H1 (cell line): ENCODE measurements around the gene CCDC12. TPM values are rescaled to one million over a fixed set of nuclear protein-coding genes. Genes with fewer than 3 reads are reported as not detected.

Experiments used
- CTCF ChIA-PET: fragments of 300-600 bp; sonication (Branson Sonifier 250); formaldehyde crosslinking; loops from one replicate; lab custom pipeline; 2021; ENCODE audit not compliant: partially characterized antibody; lab: Charles Lee
- POLR2A ChIA-PET: fragments of 300-600 bp; sonication (Branson Sonifier 250); formaldehyde crosslinking; loops from one replicate; lab custom pipeline; 2021; ENCODE audit warnings: inconsistent platforms; ENCODE audit not compliant: partially characterized antibody; lab: Charles Lee
- DNase-seq, 2 experiments: peaks; one replicate each; pipeline versions ENCODE4 v3.0.0 to v3.0.0-alpha.2; 2010 to 2022; ENCODE audit warnings: low spot score in 2 of 2, low read depth in 1 of 2, mixed read lengths in 1 of 2
- FAIRE-seq: peaks from 2 replicates; lab custom pipeline; 2011; peaks lifted over from hg19 to GRCh38; lab: Jason Lieb, UNC
- H2AFZ ChIP-seq: 2 replicates; pipeline ENCODE4 v1.8.1; 2012; ENCODE audit warnings: low read length, inconsistent platforms
- H2AK5ac ChIP-seq: 2 replicates; pipeline ENCODE4 v1.6.1; 2013; ENCODE audit warnings: low read depth, low read length
- H2BK120ac ChIP-seq: replicated peaks from 2 replicates; pipeline ENCODE3; 2013; ENCODE audit warnings: low read depth, low read length, inconsistent platforms
- H2BK12ac ChIP-seq: 2 replicates; pipeline ENCODE4 v1.6.1; 2013; ENCODE audit warnings: low read depth, low read length
- H2BK15ac ChIP-seq: 2 replicates; pipeline ENCODE4 v1.6.1; 2013; ENCODE audit warnings: low read length
- H2BK20ac ChIP-seq: 2 replicates; pipeline ENCODE4 v1.6.1; 2013; ENCODE audit warnings: low read length
- H2BK5ac ChIP-seq: 2 replicates; pipeline ENCODE4 v1.6.1; 2013; ENCODE audit warnings: low read depth, low read length
- H3K14ac ChIP-seq: 2 replicates; pipeline ENCODE4 v1.6.1; 2013; ENCODE audit warnings: inconsistent platforms; ENCODE audit not compliant: insufficient read length
- H3K18ac ChIP-seq: 2 replicates; pipeline ENCODE4 v1.6.1; 2013; ENCODE audit warnings: low read length; ENCODE audit errors: extremely low read depth
- H3K23ac ChIP-seq: 2 replicates; pipeline ENCODE4 v1.6.1; 2013; ENCODE audit warnings: inconsistent platforms; ENCODE audit not compliant: insufficient read length
- H3K23me2 ChIP-seq: 2 replicates; pipeline ENCODE4 v1.6.1; 2013; ENCODE audit warnings: low read depth, low read length
- H3K27ac ChIP-seq: 2 replicates; pipeline ENCODE4 v1.6.1; 2011; ENCODE audit warnings: low read depth, low read length, inconsistent platforms
- H3K27me3 ChIP-seq, 4 experiments: replicated peaks in 1 of 4; 1 replicate in 1 of 4; 2 replicates in 3 of 4; pipeline versions ENCODE4 v1.6.1 to v1.8.1; 2011 to 2013; ENCODE audit warnings: low read length in 3 of 4, mild to moderate bottlenecking in 3 of 4, inconsistent platforms in 2 of 4, mixed read lengths in 2 of 4, moderate library complexity in 1 of 4; ENCODE audit not compliant: control insufficient read depth in 3 of 4, insufficient read depth in 3 of 4; ENCODE audit errors: extremely low read depth in 1 of 4
- H3K36me3 ChIP-seq, 4 experiments: 2 replicates each; pipeline versions ENCODE4 v1.6.1 to v1.8.1; 2011 to 2013; ENCODE audit warnings: mild to moderate bottlenecking in 4 of 4, low read length in 3 of 4, moderate library complexity in 2 of 4, control low read depth in 1 of 4, inconsistent platforms in 1 of 4; ENCODE audit not compliant: insufficient read depth in 4 of 4, control insufficient read depth in 2 of 4
- H3K4ac ChIP-seq: replicated peaks from 2 replicates; pipeline ENCODE3; 2013; ENCODE audit warnings: low read length, low read depth, mixed read lengths, inconsistent platforms; ENCODE audit not compliant: insufficient read length
- H3K4me1 ChIP-seq, 4 experiments: replicated peaks in 1 of 4; 1 replicate in 1 of 4; 2 replicates in 3 of 4; pipeline versions ENCODE4 v1.6.1 to v1.8.1; 2011 to 2013; ENCODE audit warnings: low read length in 3 of 4, inconsistent platforms in 2 of 4, mixed read lengths in 1 of 4; ENCODE audit not compliant: insufficient read depth in 4 of 4, control insufficient read depth in 3 of 4
- H3K4me2 ChIP-seq, 2 experiments: 2 replicates each; pipeline versions ENCODE4 v1.6.1 to v1.8.1; 2011 to 2013; ENCODE audit warnings: low read depth in 2 of 2, low read length in 2 of 2, control low read depth in 1 of 2, inconsistent platforms in 1 of 2, mild to moderate bottlenecking in 1 of 2; ENCODE audit not compliant: insufficient read depth in 1 of 2
- H3K4me3 ChIP-seq, 4 experiments: fragments of 200-600, 300-600 bp in 1 of 4; sonication (generic), shearing (Covaris generic), sonication (Bioruptor Twin) in 1 of 4; 2 replicates each; pipeline versions ENCODE4 v1.5.1 to v1.8.1; 2011 to 2016; ENCODE audit warnings: low read length in 4 of 4, low read depth in 3 of 4, control low read depth in 2 of 4, inconsistent platforms in 2 of 4, mild to moderate bottlenecking in 2 of 4, mixed read lengths in 1 of 4, moderate library complexity in 1 of 4; ENCODE audit not compliant: insufficient read depth in 2 of 4; ENCODE audit errors: extremely low read depth in 1 of 4
- H3K56ac ChIP-seq: replicated peaks from 2 replicates; pipeline ENCODE3; 2013; ENCODE audit warnings: low read depth, mild to moderate bottlenecking, mixed read lengths, low read length, inconsistent platforms; ENCODE audit not compliant: insufficient read length
- H3K79me1 ChIP-seq: 2 replicates; pipeline ENCODE4 v1.6.1; 2013; ENCODE audit warnings: low read depth, low read length, control low read depth
- H3K79me2 ChIP-seq, 2 experiments: 2 replicates each; pipeline versions ENCODE4 v1.6.1 to v1.8.1; 2012 to 2013; ENCODE audit warnings: low read length in 2 of 2, mild to moderate bottlenecking in 2 of 2, inconsistent platforms in 1 of 2; ENCODE audit not compliant: insufficient read depth in 2 of 2, control insufficient read depth in 1 of 2
- H3K9ac ChIP-seq, 4 experiments: replicated peaks in 1 of 4; 1 replicate in 1 of 4; 2 replicates in 3 of 4; pipeline versions ENCODE4 v1.6.1 to v1.8.1; 2011 to 2013; ENCODE audit warnings: low read depth in 3 of 4, low read length in 3 of 4, control low read depth in 2 of 4, mild to moderate bottlenecking in 2 of 4, moderate library complexity in 2 of 4, inconsistent platforms in 1 of 4; ENCODE audit errors: extremely low read depth in 1 of 4
- H3K9me3 ChIP-seq, 2 experiments: 2 replicates each; pipeline versions ENCODE4 v1.6.1 to v1.8.1; 2012 to 2013; ENCODE audit warnings: mild to moderate bottlenecking in 2 of 2, moderate library complexity in 2 of 2, control low read depth in 1 of 2, inconsistent platforms in 1 of 2, low read depth in 1 of 2, low read length in 1 of 2, mixed read lengths in 1 of 2; ENCODE audit not compliant: insufficient read depth in 2 of 2
- H4K20me1 ChIP-seq, 2 experiments: replicated peaks in 1 of 2; 2 replicates each; pipeline versions ENCODE3 to v1.8.1; 2011 to 2013; ENCODE audit warnings: inconsistent platforms in 2 of 2, low read length in 2 of 2, mild to moderate bottlenecking in 1 of 2; ENCODE audit not compliant: insufficient read depth in 2 of 2, control insufficient read depth in 1 of 2
- H4K5ac ChIP-seq: 2 replicates; pipeline ENCODE4 v1.6.1; 2013; ENCODE audit warnings: low read length, low read depth, mixed read lengths, inconsistent platforms; ENCODE audit not compliant: insufficient read length
- H4K8ac ChIP-seq: 2 replicates; pipeline ENCODE4 v1.8.0; 2013; ENCODE audit warnings: mild to moderate bottlenecking, moderate library complexity, low read length, inconsistent platforms; ENCODE audit not compliant: insufficient read depth; ENCODE audit errors: extremely low read depth
- H4K91ac ChIP-seq: replicated peaks from 2 replicates; pipeline ENCODE3; 2013; ENCODE audit warnings: low read length, mixed read lengths, inconsistent platforms; ENCODE audit not compliant: insufficient read length
- ASH2L ChIP-seq: fragments of 200-600, 300-600 bp; sonication (generic); IDR thresholded peaks from one replicate; pipeline ENCODE4 v1.7.1; 2017; ENCODE audit warnings: low read length
- BACH1 ChIP-seq: IDR thresholded peaks from 2 replicates; pipeline ENCODE4 v1.6.1; 2012; ENCODE audit warnings: low read length, improper control_type of control experiment
- EP300 ChIP-seq, 2 experiments: IDR thresholded peaks; 1 replicate in 1 of 2; 2 replicates in 1 of 2; pipeline ENCODE4 v1.6.1; 2011 to 2012; ENCODE audit warnings: low read depth in 2 of 2, low read length in 2 of 2, mild to moderate bottlenecking in 2 of 2, borderline replicate concordance in 1 of 2, inconsistent platforms in 1 of 2, moderate library complexity in 1 of 2
- PHF8 ChIP-seq: fragments of 200-600 bp; sonication (generic); conservative IDR thresholded peaks from 2 replicates; pipeline ENCODE4 v1.7.1; 2012; ENCODE audit warnings: low read depth, mild to moderate bottlenecking, inconsistent platforms, low read length, moderate library complexity
- RFX5 ChIP-seq: IDR thresholded peaks from 2 replicates; pipeline ENCODE4 v1.6.1; 2011; ENCODE audit warnings: low read depth, low read length, improper control_type of control experiment, borderline replicate concordance
- RNF2 ChIP-seq: fragments of 200-900, 300-1000 bp; sonication (generic); IDR thresholded peaks from 2 replicates; pipeline ENCODE4 v1.7.1; 2016; ENCODE audit warnings: borderline replicate concordance, low read depth, mild to moderate bottlenecking, antibody characterized with exemption, low read length; ENCODE audit not compliant: poor library complexity, severe bottlenecking; ENCODE audit errors: missing control alignments
- SUZ12 ChIP-seq: fragments of 200-600 bp; sonication (generic); IDR thresholded peaks from 2 replicates; pipeline ENCODE4 v1.6.1; 2012; ENCODE audit warnings: mild to moderate bottlenecking, inconsistent platforms, low read length, moderate library complexity, mixed read lengths
- TAF1 ChIP-seq: IDR thresholded peaks from 2 replicates; pipeline ENCODE4 v1.6.1; 2011; ENCODE audit warnings: mild to moderate bottlenecking, low read depth, low read length
- TEAD4 ChIP-seq: IDR thresholded peaks from 2 replicates; pipeline ENCODE4 v1.6.1; 2012; ENCODE audit warnings: low read depth, low read length, inconsistent platforms, mixed read lengths
- ZNF274 ChIP-seq: IDR thresholded peaks from 2 replicates; pipeline ENCODE4 v1.7.0; 2012; ENCODE audit warnings: low read length, borderline replicate concordance; ENCODE audit errors: extremely low read depth
- WGBS, 2 experiments: shearing (Covaris generic) in 1 of 2; methylation state at CpG; one replicate each; pipeline versions ENCODE4 v1.1.6 to v1.1.7; 2013 to 2015; ENCODE audit warnings: low lambda C conversion rate in 2 of 2, mixed read lengths in 2 of 2, inconsistent platforms in 1 of 2, low coverage in 1 of 2, missing lambda C conversion rate in 1 of 2; ENCODE audit not compliant: insufficient replicate concordance in 2 of 2, insufficient coverage in 1 of 2, insufficient read length in 1 of 2; ENCODE audit errors: extremely low coverage in 1 of 2, missing lambda C conversion rate in 1 of 2; 5-methylcytosine and 5-hydroxymethylcytosine counted together
- polyA plus RNA-seq, 7 experiments: library from polyadenylated mRNA; depleted of rRNA in 3 of 7; stranded (reverse) in 5 of 7; unstranded in 2 of 7; fragments of >200 nt in 5 of 7; fragments of 200-250 nt in 2 of 7; gene quantifications; 1 replicate in 5 of 7; 2 replicates in 1 of 7; 4 replicates in 1 of 7; pipeline versions ENCODE4 v1.2.1 to v1.2.3, GENCODE V29; 2011 to 2013; ENCODE audit warnings: missing spikeins in 2 of 7, mixed read lengths in 2 of 7
- total RNA-seq: library from RNA; stranded (reverse); fragmentation: NEBNext Ultra II Directional; extraction: Animal tissue kit (Norgen Biotek cat#: 25700); gene quantifications from 2 replicates; pipeline ENCODE4 v1.2.1, GENCODE V29; 2021
- TF ChIP-seq, protein P1 (sequence below): IDR thresholded peaks from 2 replicates; pipeline ENCODE4 v1.6.1; 2012; ENCODE audit warnings: inconsistent platforms
- TF ChIP-seq, protein P2 (sequence below): IDR thresholded peaks from 2 replicates; pipeline ENCODE4 v1.6.1; 2011; ENCODE audit warnings: low read length, improper control_type of control experiment

Gene CCDC12
- total and polyA plus RNA-seq, 2 of the 8 experiments (the other 6 are each of a cell fraction or from before 2014, with no cell fraction given), result 29.5 to 41.3 TPM

DNA sequence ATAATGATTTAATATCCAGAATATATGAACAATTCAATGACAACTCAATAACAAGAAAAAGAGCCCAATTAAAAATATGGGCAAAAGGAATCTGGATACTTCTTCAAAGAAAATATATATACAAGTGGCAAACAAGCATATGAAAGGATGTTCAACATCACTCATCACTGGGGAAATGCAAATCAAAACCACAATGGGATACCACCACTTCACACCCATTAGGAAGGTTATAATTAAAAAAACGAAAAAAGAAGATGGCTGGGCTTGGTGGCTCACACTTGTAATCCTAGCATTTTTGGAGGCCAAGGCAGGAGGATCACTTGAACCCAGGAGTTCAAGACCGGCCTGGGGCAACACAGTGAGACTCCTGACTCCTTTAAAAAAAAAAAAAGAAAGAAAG lies 4.1 kb downstream of the CCDC12 start:
- ChIA-PET CTCF (no interaction called here), POLR2A (no interaction called here)
- Histone ChIP-seq H2BK15ac (no peak overlapping the region), H3K4me2 (no peak overlapping the region), H3K9me3 (no peaks in the 10 kb centered on the region), H2BK5ac (no peak overlapping the region), H2BK12ac (no peak overlapping the region), H4K8ac (no peak overlapping the region), H3K23ac (no peak overlapping the region), H3K23me2 (no peaks in the 10 kb centered on the region; the same call in 1 of the 2 replicates), H3K27me3 (no peaks in the 10 kb centered on the region), H2AFZ (no peak overlapping the region), H2BK20ac (no peak overlapping the region), H4K20me1 (peaks cover 23 to 37% of the 10 kb centered on the region in 2 experiments), H3K4me3 (no peak overlapping the region), H2AK5ac (no peak overlapping the region), H3K14ac (no peak overlapping the region), H2BK120ac (no peak overlapping the region), H3K36me3 (peaks cover 0 to 7% (median 1%) of the 10 kb centered on the region in 4 experiments; a peak in 4 of 8 replicates), H3K27ac (no peak overlapping the region), H3K4ac (no peak overlapping the region), H3K79me2 (peaks cover 56 to 87% of the 10 kb centered on the region in 2 experiments), H3K56ac (no peak overlapping the region), H3K4me1 (peaks cover 0 to under 1% (median under 1%) of the 10 kb centered on the region in 4 experiments; a peak in 2 of 7 replicates), H4K91ac (no peak overlapping the region), H3K9ac (no peak overlapping the region), H3K79me1 (peaks cover 20% of the 10 kb centered on the region), H3K18ac (no peak overlapping the region), H4K5ac (no peak overlapping the region)
- DNase-seq (no peak), FAIRE-seq (no peak)
- 78% methylated on average over 1 of the region's 2 CpGs; no CpG with 5 or more reads in 1 of the 2 experiments for WGBS, 2 experiments
- TF ChIP-seq RNF2, result no peak
- TF ChIP-seq ZNF274, result no peak
- no peak for TF ChIP-seq PHF8
- no peak for TF ChIP-seq SUZ12
- TF ChIP-seq TAF1, result no peak
- TF ChIP-seq EP300 (IDR thresholded peaks at IDR 0.05; ENCODE audit: borderline replicate concordance in 1 of 2, low read depth in 2 of 2, low read length in 2 of 2), result no peak
- no peak for TF ChIP-seq TEAD4
- TF ChIP-seq, protein P1, sequence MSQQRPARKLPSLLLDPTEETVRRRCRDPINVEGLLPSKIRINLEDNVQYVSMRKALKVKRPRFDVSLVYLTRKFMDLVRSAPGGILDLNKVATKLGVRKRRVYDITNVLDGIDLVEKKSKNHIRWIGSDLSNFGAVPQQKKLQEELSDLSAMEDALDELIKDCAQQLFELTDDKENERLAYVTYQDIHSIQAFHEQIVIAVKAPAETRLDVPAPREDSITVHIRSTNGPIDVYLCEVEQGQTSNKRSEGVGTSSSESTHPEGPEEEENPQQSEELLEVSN, result no peak
- TF ChIP-seq RFX5, result no peak
- TF ChIP-seq, protein P2, sequence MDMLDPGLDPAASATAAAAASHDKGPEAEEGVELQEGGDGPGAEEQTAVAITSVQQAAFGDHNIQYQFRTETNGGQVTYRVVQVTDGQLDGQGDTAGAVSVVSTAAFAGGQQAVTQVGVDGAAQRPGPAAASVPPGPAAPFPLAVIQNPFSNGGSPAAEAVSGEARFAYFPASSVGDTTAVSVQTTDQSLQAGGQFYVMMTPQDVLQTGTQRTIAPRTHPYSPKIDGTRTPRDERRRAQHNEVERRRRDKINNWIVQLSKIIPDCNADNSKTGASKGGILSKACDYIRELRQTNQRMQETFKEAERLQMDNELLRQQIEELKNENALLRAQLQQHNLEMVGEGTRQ, result no peak
- no peak for TF ChIP-seq BACH1
- no peak for TF ChIP-seq ASH2L
